IMR-90 (cell line): ENCODE results near the gene EHD4. TPM values are rescaled to one million over a fixed set of nuclear protein-coding genes. Genes with fewer than 3 reads are reported as not detected.

ENCODE experiments used
- ATAC-seq: fragments of 200-7000 bp; cut with Tn5 transposase; 2 replicates; pipeline ENCODE4 v1.9.1; 2020; ENCODE audit warnings: low read depth, mild to moderate bottlenecking, moderate library complexity
- BruUV-seq: library from RNA; stranded (reverse); fragments of 400-500 nt; replicated peaks from 2 replicates; lab custom pipeline; 2021; lab: Mats Ljungman, UMichigan
- CTCF ChIA-PET: fragments of 300-600 bp; formaldehyde crosslinking; extraction: SDS; loops from one replicate; lab custom pipeline; 2021; ENCODE audit warnings: antibody characterized with exemption; lab: Yijun Ruan, JAX
- POLR2A ChIA-PET: fragments of 300-600 bp; sonication (Branson Sonifier 250); formaldehyde crosslinking; loops from one replicate; lab custom pipeline; 2022; ENCODE audit warnings: antibody characterized with exemption; ENCODE audit not compliant: unreplicated experiment; lab: Charles Lee
- DNase-seq: peaks from one replicate; pipeline ENCODE4 v3.0.0; 2013
- H2AFZ ChIP-seq: replicated peaks from 2 replicates; pipeline ENCODE3; 2013; ENCODE audit warnings: low read length, mild to moderate bottlenecking; ENCODE audit not compliant: poor library complexity
- H2AK5ac ChIP-seq: 2 replicates; pipeline ENCODE4 v1.6.1; 2013; ENCODE audit warnings: low read depth, low read length, inconsistent platforms
- H2AK9ac ChIP-seq: replicated peaks from 2 replicates; pipeline ENCODE3; 2013; ENCODE audit warnings: mild to moderate bottlenecking, low read depth, low read length, moderate library complexity; ENCODE audit not compliant: poor library complexity
- H2BK120ac ChIP-seq: 2 replicates; pipeline ENCODE4 v1.6.1; 2013; ENCODE audit warnings: low read depth, low read length, inconsistent platforms
- H2BK15ac ChIP-seq: 3 replicates; pipeline ENCODE4 v1.6.1; 2013; ENCODE audit warnings: low read depth, low read length, inconsistent platforms
- H2BK20ac ChIP-seq: 2 replicates; pipeline ENCODE4 v1.6.1; 2013; ENCODE audit warnings: low read depth, mild to moderate bottlenecking, inconsistent platforms, low read length, moderate library complexity
- H2BK5ac ChIP-seq: 2 replicates; pipeline ENCODE4 v1.6.1; 2013; ENCODE audit warnings: mild to moderate bottlenecking, low read depth, low read length, inconsistent platforms; ENCODE audit not compliant: poor library complexity, severe bottlenecking
- H3K14ac ChIP-seq: replicated peaks from 2 replicates; pipeline ENCODE4 v1.6.1; 2013; ENCODE audit warnings: low read depth, low read length, inconsistent platforms
- H3K18ac ChIP-seq: 2 replicates; pipeline ENCODE4 v1.6.1; 2013; ENCODE audit warnings: low read depth, low read length, control low read depth
- H3K23ac ChIP-seq: 2 replicates; pipeline ENCODE4 v1.6.1; 2013; ENCODE audit warnings: low read depth, low read length, inconsistent platforms
- H3K27ac ChIP-seq: 2 replicates; pipeline ENCODE4 v1.5.1; 2013; ENCODE audit warnings: mild to moderate bottlenecking, control low read depth, low read length; ENCODE audit not compliant: insufficient read depth
- H3K27me3 ChIP-seq: 2 replicates; pipeline ENCODE4 v1.6.1; 2013; ENCODE audit warnings: low read length; ENCODE audit not compliant: control insufficient read depth, insufficient read depth
- H3K36me3 ChIP-seq: 2 replicates; pipeline ENCODE4 v1.6.1; 2013; ENCODE audit warnings: low read length, mixed read lengths; ENCODE audit not compliant: control insufficient read depth, insufficient read depth
- H3K4ac ChIP-seq: 2 replicates; pipeline ENCODE4 v1.6.1; 2013; ENCODE audit warnings: low read depth, low read length, inconsistent platforms
- H3K4me1 ChIP-seq: 2 replicates; pipeline ENCODE4 v1.6.1; 2013; ENCODE audit warnings: low read length, mixed read lengths; ENCODE audit not compliant: control insufficient read depth, insufficient read depth
- H3K4me2 ChIP-seq: 2 replicates; pipeline ENCODE4 v1.6.1; 2013; ENCODE audit warnings: low read depth, mild to moderate bottlenecking, control low read depth, low read length, moderate library complexity
- H3K4me3 ChIP-seq: 2 replicates; pipeline ENCODE4 v1.5.1; 2013; ENCODE audit warnings: low read depth, mild to moderate bottlenecking, control low read depth, low read length, moderate library complexity; ENCODE audit not compliant: insufficient read depth
- H3K56ac ChIP-seq: 2 replicates; pipeline ENCODE4 v1.6.1; 2013; ENCODE audit warnings: low read length, inconsistent platforms; ENCODE audit not compliant: insufficient read depth; ENCODE audit errors: extremely low read depth
- H3K79me1 ChIP-seq, 2 experiments: 2 replicates each; pipeline ENCODE4 v1.6.1; 2013; ENCODE audit warnings: low read length in 2 of 2, inconsistent platforms in 1 of 2, low read depth in 1 of 2
- H3K9ac ChIP-seq: 2 replicates; pipeline ENCODE4 v1.6.1; 2013; ENCODE audit warnings: low read depth, low read length, control low read depth
- H3K9me1 ChIP-seq: 2 replicates; pipeline ENCODE4 v1.6.1; 2013; ENCODE audit warnings: low read length, inconsistent platforms; ENCODE audit not compliant: insufficient read depth
- H3K9me3 ChIP-seq: 2 replicates; pipeline ENCODE4 v1.6.1; 2013; ENCODE audit warnings: low read length; ENCODE audit not compliant: control insufficient read depth, insufficient read depth
- H4K20me1 ChIP-seq: 2 replicates; pipeline ENCODE4 v1.6.1; 2013; ENCODE audit warnings: low read length, inconsistent platforms; ENCODE audit not compliant: insufficient read depth
- H4K5ac ChIP-seq: 2 replicates; pipeline ENCODE4 v1.6.1; 2013; ENCODE audit warnings: mild to moderate bottlenecking, low read depth, low read length, control low read depth
- H4K8ac ChIP-seq, 2 experiments: 2 replicates each; pipeline ENCODE4 v1.6.1; 2013; ENCODE audit warnings: low read depth in 2 of 2, low read length in 2 of 2, control low read depth in 1 of 2, inconsistent platforms in 1 of 2
- H4K91ac ChIP-seq: 2 replicates; pipeline ENCODE4 v1.6.1; 2013; ENCODE audit warnings: low read depth, low read length, inconsistent platforms; ENCODE audit not compliant: insufficient read depth
- BHLHE40 ChIP-seq: fragments of 150-350 bp; IDR thresholded peaks from 2 replicates; pipeline ENCODE4 v1.6.1; 2016; ENCODE audit warnings: mild to moderate bottlenecking, low read depth, low read length
- CEBPB ChIP-seq: IDR thresholded peaks from 2 replicates; pipeline ENCODE4 v1.6.1; 2012; ENCODE audit warnings: low read depth, low read length, improper control_type of control experiment
- FOS ChIP-seq: fragments of 150-350 bp; IDR thresholded peaks from 2 replicates; pipeline ENCODE4 v1.6.1; 2016; ENCODE audit warnings: low read depth, low read length
- MAFK ChIP-seq: IDR thresholded peaks from 2 replicates; pipeline ENCODE4 v1.6.1; 2012; ENCODE audit warnings: low read depth, low read length, improper control_type of control experiment
- MAZ ChIP-seq: IDR thresholded peaks from 2 replicates; pipeline ENCODE4 v1.6.1; 2012; ENCODE audit warnings: low read depth, mild to moderate bottlenecking, low read length, improper control_type of control experiment, moderate library complexity, borderline replicate concordance
- MXI1 ChIP-seq: IDR thresholded peaks from 2 replicates; pipeline ENCODE4 v1.6.1; 2012; ENCODE audit warnings: low read depth, mild to moderate bottlenecking, low read length, moderate library complexity, borderline replicate concordance
- NFE2L2 ChIP-seq: fragments of 150-350 bp; IDR thresholded peaks from 2 replicates; pipeline ENCODE4 v1.6.1; 2016; ENCODE audit warnings: low read depth, mild to moderate bottlenecking, low read length
- POLR2A ChIP-seq: IDR thresholded peaks from 2 replicates; pipeline ENCODE4 v1.6.1; 2012; ENCODE audit warnings: mild to moderate bottlenecking, low read depth, low read length
- RAD21 ChIP-seq: IDR thresholded peaks from 2 replicates; pipeline ENCODE4 v1.6.1; 2012; ENCODE audit warnings: low read length, improper control_type of control experiment
- RCOR1 ChIP-seq: IDR thresholded peaks from 2 replicates; pipeline ENCODE4 v1.6.1; 2012; ENCODE audit warnings: mild to moderate bottlenecking, low read length, improper control_type of control experiment; ENCODE audit not compliant: insufficient replicate concordance
- SMC3 ChIP-seq: fragments of 150-350 bp; IDR thresholded peaks from 2 replicates; pipeline ENCODE4 v1.6.1; 2016; ENCODE audit warnings: low read depth, mild to moderate bottlenecking, antibody characterized with exemption, low read length, moderate library complexity
- WGBS, 2 experiments: methylation state at CpG; one replicate each; pipeline versions ENCODE4 v1.1.5 to v1.1.7; 2013; ENCODE audit warnings: missing lambda C conversion rate in 2 of 2; ENCODE audit not compliant: insufficient read length in 1 of 2; ENCODE audit errors: extremely low coverage in 2 of 2; 5-methylcytosine and 5-hydroxymethylcytosine counted together
- dilution Hi-C: fragments of 300-500 bp; cut with HindIII; formaldehyde crosslinking; loops from one replicate; pipeline ENCODE4 v1.14.3; 2018; ENCODE audit warnings: low sequenced_read_pairs; ENCODE audit not compliant: unreplicated experiment
- in situ Hi-C: fragments of 300-500 bp; cut with MboI; formaldehyde crosslinking; loops from 3 replicates; pipeline ENCODE4 v1.14.3; 2019; ENCODE audit warnings: low sequenced_read_pairs, inconsistent platforms, mixed read lengths
- intact Hi-C: fragments of 100-400 bp; cut with micrococcal nuclease; formaldehyde crosslinking; loops from 2 replicates; pipeline ENCODE4 v1.10.0; 2022
- polyA plus RNA-seq, 3 experiments: library from polyadenylated mRNA; depleted of rRNA; stranded (reverse); fragments of >200 nt; gene quantifications; 2 replicates each; pipeline ENCODE4 v1.2.3, GENCODE V29; 2012; ENCODE audit warnings: low replicate concordance in 1 of 3
- total RNA-seq: library from RNA; depleted of rRNA; stranded (reverse); fragments of >200 nt; gene quantifications from 2 replicates; pipeline ENCODE4 v1.2.3, GENCODE V29; 2012
- TF ChIP-seq, protein P1 (sequence below): conservative IDR thresholded peaks from 2 replicates; pipeline ENCODE4 v1.5.1; 2012; ENCODE audit warnings: mild to moderate bottlenecking, low read depth, low read length, improper control_type of control experiment
- TF ChIP-seq, protein P2 (sequence below): fragments of 150-350 bp; IDR thresholded peaks from 2 replicates; pipeline ENCODE4 v1.6.1; 2016; ENCODE audit warnings: low read depth, mild to moderate bottlenecking, low read length, moderate library complexity, borderline replicate concordance

EHD4 gene
- total and polyA plus RNA-seq, 2 of the 4 experiments (the other 2 are of a cell fraction), result 21.0 to 29.0 TPM

DNA sequence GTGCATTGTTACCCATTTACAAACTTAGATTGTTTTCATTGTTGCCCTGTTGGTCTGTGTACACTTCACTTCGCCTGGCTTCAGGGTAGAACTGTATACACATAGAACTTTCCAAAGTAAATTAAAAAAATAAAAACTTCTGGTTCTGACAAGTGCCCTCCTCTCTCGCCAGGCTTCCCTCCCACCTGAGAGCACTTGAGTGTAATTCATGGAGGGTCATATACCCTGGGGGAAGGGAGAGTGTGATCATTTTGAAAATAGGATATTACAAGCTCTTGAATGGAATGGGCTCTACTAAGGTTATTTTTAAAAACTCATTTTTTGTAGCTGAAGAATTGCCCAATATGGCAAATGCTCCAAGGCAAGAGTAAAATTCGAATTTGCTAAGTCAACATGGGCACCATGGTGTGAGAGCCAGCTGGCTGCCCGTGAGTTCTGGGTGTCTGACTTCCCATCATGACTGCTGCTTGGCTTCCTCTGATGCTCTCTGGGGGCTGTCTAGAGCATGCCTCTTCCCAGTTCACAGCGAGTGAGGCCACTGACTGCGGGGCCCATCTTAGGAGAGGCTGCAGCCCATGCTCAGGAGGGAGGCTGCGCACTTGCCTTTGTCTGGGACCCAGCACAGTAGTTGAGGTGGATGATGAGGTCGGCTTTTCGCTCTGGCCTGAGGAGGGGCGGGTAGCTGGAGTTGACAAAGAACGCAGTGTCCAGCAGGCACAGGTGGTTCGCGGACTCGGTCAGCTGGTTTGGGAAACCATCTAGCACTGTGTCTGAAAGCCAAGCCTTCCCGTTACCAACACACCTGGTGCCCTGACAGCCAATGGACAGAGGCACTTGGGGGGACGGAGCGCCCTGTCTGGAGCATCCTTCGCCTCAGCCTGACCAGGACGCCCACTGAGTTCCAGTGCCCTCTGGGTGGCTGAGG, 13.1 kb upstream of the EHD4 start (continued):
- no peak for TF ChIP-seq MXI1
- TF ChIP-seq FOS, result no peak

DNA sequence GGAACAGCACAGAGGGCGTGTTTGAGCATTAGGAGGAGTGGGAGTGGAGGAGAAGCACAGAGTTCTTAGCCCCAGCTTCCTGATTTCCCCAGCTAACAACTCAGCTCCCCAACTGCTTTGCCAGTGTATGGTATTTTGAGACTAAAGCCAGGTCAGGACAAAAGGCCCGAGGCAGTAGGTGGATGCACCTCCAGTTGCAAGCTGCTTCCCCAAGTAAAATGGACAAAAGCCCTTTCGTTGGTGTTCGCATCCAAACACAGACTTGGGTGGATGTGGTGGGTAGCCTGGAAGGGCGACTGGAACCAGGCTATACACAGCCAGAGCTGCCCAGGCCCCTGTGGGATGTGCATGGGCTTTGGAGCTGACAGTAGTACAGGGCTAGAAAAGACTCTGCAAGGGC, 12.3 kb upstream of the EHD4 start:
- in situ Hi-C loops, result no loop called here
- no peak overlapping the region for H3K4me3 ChIP-seq
- no peak overlapping the region for H2AFZ ChIP-seq
- ATAC-seq (no peak), DNase-seq (no peak)
- intact Hi-C loops, result no loop called here
- no peak overlapping the region for H2BK5ac ChIP-seq
- CTCF ChIA-PET, result no interaction called here
- H3K14ac ChIP-seq, result no peak overlapping the region
- no peak overlapping the region for H2BK120ac ChIP-seq
- H3K36me3 ChIP-seq, result no peaks in the 10 kb centered on the region
- H3K4me1 ChIP-seq, result peaks cover 3% of the 10 kb centered on the region; the same call in 1 of the 2 replicates
- H2AK9ac ChIP-seq, result no peak overlapping the region
- H3K23ac ChIP-seq, result no peak overlapping the region
- POLR2A ChIA-PET, result no interaction called here
- H3K27ac ChIP-seq, result no peak overlapping the region
- no TSS peak for BruUV-seq
- peaks cover 24% of the 10 kb centered on the region; the same call in 1 of the 2 replicates for H3K27me3 ChIP-seq
- no peak overlapping the region for H3K56ac ChIP-seq
- no peaks in the 10 kb centered on the region for H3K79me1 ChIP-seq
- dilution Hi-C loops, result no loop called here
- no peak overlapping the region for H3K9ac ChIP-seq
- no peak overlapping the region for H4K91ac ChIP-seq
- H3K9me1 ChIP-seq, result 0 out of 2 replicates have a peak, but pooled peaks cover 3% of the 10 kb centered on the region
- no peak overlapping the region for H4K8ac ChIP-seq
- H2AK5ac ChIP-seq, result no peak overlapping the region
- no peaks in the 10 kb centered on the region for H3K9me3 ChIP-seq
- H4K20me1 ChIP-seq, result no peaks in the 10 kb centered on the region
- H4K5ac ChIP-seq, result no peak overlapping the region
- no peak overlapping the region for H2BK15ac ChIP-seq
- H3K18ac ChIP-seq, result no peak overlapping the region
- no peak overlapping the region for H3K4me2 ChIP-seq
- H3K4ac ChIP-seq, result no peak overlapping the region
- WGBS, 2 experiments, result 100% methylated on average over 1 of the region's 5 CpGs; no CpG with 5 or more reads in 1 of the 2 experiments
- no peak overlapping the region for H2BK20ac ChIP-seq
- TF ChIP-seq BHLHE40, result no peak
- TF ChIP-seq MAZ, result no peak
- TF ChIP-seq, protein P1, sequence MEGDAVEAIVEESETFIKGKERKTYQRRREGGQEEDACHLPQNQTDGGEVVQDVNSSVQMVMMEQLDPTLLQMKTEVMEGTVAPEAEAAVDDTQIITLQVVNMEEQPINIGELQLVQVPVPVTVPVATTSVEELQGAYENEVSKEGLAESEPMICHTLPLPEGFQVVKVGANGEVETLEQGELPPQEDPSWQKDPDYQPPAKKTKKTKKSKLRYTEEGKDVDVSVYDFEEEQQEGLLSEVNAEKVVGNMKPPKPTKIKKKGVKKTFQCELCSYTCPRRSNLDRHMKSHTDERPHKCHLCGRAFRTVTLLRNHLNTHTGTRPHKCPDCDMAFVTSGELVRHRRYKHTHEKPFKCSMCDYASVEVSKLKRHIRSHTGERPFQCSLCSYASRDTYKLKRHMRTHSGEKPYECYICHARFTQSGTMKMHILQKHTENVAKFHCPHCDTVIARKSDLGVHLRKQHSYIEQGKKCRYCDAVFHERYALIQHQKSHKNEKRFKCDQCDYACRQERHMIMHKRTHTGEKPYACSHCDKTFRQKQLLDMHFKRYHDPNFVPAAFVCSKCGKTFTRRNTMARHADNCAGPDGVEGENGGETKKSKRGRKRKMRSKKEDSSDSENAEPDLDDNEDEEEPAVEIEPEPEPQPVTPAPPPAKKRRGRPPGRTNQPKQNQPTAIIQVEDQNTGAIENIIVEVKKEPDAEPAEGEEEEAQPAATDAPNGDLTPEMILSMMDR, result no peak
- TF ChIP-seq RAD21, result no peak
- no peak for TF ChIP-seq RCOR1
- no peak for TF ChIP-seq MAFK
- no peak for TF ChIP-seq MXI1
- no peak for TF ChIP-seq CEBPB
- TF ChIP-seq, protein P2, sequence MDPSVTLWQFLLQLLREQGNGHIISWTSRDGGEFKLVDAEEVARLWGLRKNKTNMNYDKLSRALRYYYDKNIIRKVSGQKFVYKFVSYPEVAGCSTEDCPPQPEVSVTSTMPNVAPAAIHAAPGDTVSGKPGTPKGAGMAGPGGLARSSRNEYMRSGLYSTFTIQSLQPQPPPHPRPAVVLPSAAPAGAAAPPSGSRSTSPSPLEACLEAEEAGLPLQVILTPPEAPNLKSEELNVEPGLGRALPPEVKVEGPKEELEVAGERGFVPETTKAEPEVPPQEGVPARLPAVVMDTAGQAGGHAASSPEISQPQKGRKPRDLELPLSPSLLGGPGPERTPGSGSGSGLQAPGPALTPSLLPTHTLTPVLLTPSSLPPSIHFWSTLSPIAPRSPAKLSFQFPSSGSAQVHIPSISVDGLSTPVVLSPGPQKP, result no peak
- no peak for TF ChIP-seq POLR2A
- TF ChIP-seq FOS, result no peak
- no peak for TF ChIP-seq NFE2L2
- TF ChIP-seq SMC3, result no peak
